ENCODE data around the gene ACP3. TPM values are rescaled to one million over a fixed set of nuclear protein-coding genes. Genes with fewer than 3 reads are reported as not detected.
A peak's percentile ranks its signal among the peaks of the same experiment; 100 is the strongest.

ACP3 gene
- total RNA-seq, 1 experiment from 2014 or later = not detected

- POLR2A ChIA-PET = no interaction called here
- Mint-ChIP-seq H3K27ac (ENCODE audit: low read depth, unreplicated experiment) (no peak overlapping the region), H3K36me3 (ENCODE audit: insufficient read depth, unreplicated experiment) (no peaks in the 10 kb centered on the region), H3K4me3 (ENCODE audit: unreplicated experiment) (no peak overlapping the region), H3K4me1 (ENCODE audit: insufficient read depth, unreplicated experiment) (peaks cover under 1% of the 10 kb centered on the region), H3K9me3 (ENCODE audit: unreplicated experiment) (peaks cover 12% of the 10 kb centered on the region), H3K27me3 (ENCODE audit: insufficient read depth, unreplicated experiment) (no peaks in the 10 kb centered on the region)
- intact Hi-C loops (cut with micrococcal nuclease) = no loop called here
- TF ChIP-seq CTCF (IDR thresholded peaks at IDR 0.05; ENCODE audit: unreplicated experiment) = no peak
- no peak for DNase-seq (ENCODE audit: unreplicated experiment)
- BruUV-seq (replicated peaks) = no TSS peak
- CTCF ChIA-PET = no interaction called here
These were observed 31.6 kb upstream of the ACP3 start for GRCh38 chr3:132285620-132285945.

GRCh38 chr3:132286035-132286434 lies 31.2 kb upstream of the ACP3 start:
- peaks cover 5% of the 10 kb centered on the region for H3K4me1 Mint-ChIP-seq (ENCODE audit: insufficient read depth, unreplicated experiment)
- intact Hi-C loops (cut with micrococcal nuclease) = no loop called here
- BruUV-seq (replicated peaks) = no TSS peak
- peaks cover 12% of the 10 kb centered on the region for H3K9me3 Mint-ChIP-seq (ENCODE audit: unreplicated experiment)
- no peak overlapping the region for H3K4me3 Mint-ChIP-seq (ENCODE audit: unreplicated experiment)
- H3K36me3 Mint-ChIP-seq (ENCODE audit: insufficient read depth, unreplicated experiment) = no peaks in the 10 kb centered on the region
- no peak for TF ChIP-seq CTCF (IDR thresholded peaks at IDR 0.05; ENCODE audit: unreplicated experiment)
- no peak for DNase-seq (ENCODE audit: unreplicated experiment)
- no peaks in the 10 kb centered on the region for H3K27me3 Mint-ChIP-seq (ENCODE audit: insufficient read depth, unreplicated experiment)
- ChIA-PET CTCF (interaction anchor here (1.6 kb wide), 1 partner anchor 56 kb away, joined by 9 read pairs; no protein-coding TSS in a partner anchor), POLR2A (no interaction called here)
- no peak overlapping the region for H3K27ac Mint-ChIP-seq (ENCODE audit: low read depth, unreplicated experiment)

GRCh38 chr3:132288357-132288756 lies 28.9 kb upstream of the ACP3 start:
- Mint-ChIP-seq H3K27me3 (ENCODE audit: insufficient read depth, unreplicated experiment) (no peaks in the 10 kb centered on the region), H3K27ac (ENCODE audit: low read depth, unreplicated experiment) (no peak overlapping the region), H3K4me3 (ENCODE audit: unreplicated experiment) (no peak overlapping the region), H3K36me3 (ENCODE audit: insufficient read depth, unreplicated experiment) (no peaks in the 10 kb centered on the region), H3K9me3 (ENCODE audit: unreplicated experiment) (peaks cover 12% of the 10 kb centered on the region), H3K4me1 (ENCODE audit: insufficient read depth, unreplicated experiment) (peaks cover 6% of the 10 kb centered on the region)
- ChIA-PET CTCF (no interaction called here), POLR2A (no interaction called here)
- DNase-seq (ENCODE audit: unreplicated experiment) = no peak
- intact Hi-C loops (cut with micrococcal nuclease) = no loop called here
- BruUV-seq (replicated peaks) = no TSS peak
- TF ChIP-seq CTCF (IDR thresholded peaks at IDR 0.05; ENCODE audit: unreplicated experiment) = no peak

GRCh38 chr3:132289316-132289715 lies 27.9 kb upstream of the ACP3 start:
- H3K9me3 Mint-ChIP-seq (ENCODE audit: unreplicated experiment) = peaks cover 12% of the 10 kb centered on the region
- no peak for TF ChIP-seq CTCF (IDR thresholded peaks at IDR 0.05; ENCODE audit: unreplicated experiment)
- no peaks in the 10 kb centered on the region for H3K36me3 Mint-ChIP-seq (ENCODE audit: insufficient read depth, unreplicated experiment)
- POLR2A ChIA-PET = no interaction called here
- BruUV-seq (replicated peaks) = no TSS peak
- no peak overlapping the region for H3K4me3 Mint-ChIP-seq (ENCODE audit: unreplicated experiment)
- H3K4me1 Mint-ChIP-seq (ENCODE audit: insufficient read depth, unreplicated experiment) = peaks cover 6% of the 10 kb centered on the region
- intact Hi-C loops (cut with micrococcal nuclease) = no loop called here
- H3K27me3 Mint-ChIP-seq (ENCODE audit: insufficient read depth, unreplicated experiment) = no peaks in the 10 kb centered on the region
- no peak for DNase-seq (ENCODE audit: unreplicated experiment)
- CTCF ChIA-PET = interaction anchor here (0.7 to 3.5 kb wide), 3 partner anchors 11 to 54 kb away, joined by 3 to 16 read pairs (median 3); no protein-coding TSS in a partner anchor
- peak overlapping the region; percentile 11 for H3K27ac Mint-ChIP-seq (ENCODE audit: low read depth, unreplicated experiment)

Measured in MCF 10A (cell line).